ENCODE measurements around the gene EBI3. TPM values are rescaled to one million over a fixed set of nuclear protein-coding genes. Genes with fewer than 3 reads are reported as not detected.
"Not testable (repeated sequence)": the region's sequence is repeated elsewhere in the genome, so short reads cannot be mapped to it uniquely, and the experiment has no call there.

Gene EBI3
- total RNA-seq, 1 donor from 2014 or later = 186 TPM

DNA sequence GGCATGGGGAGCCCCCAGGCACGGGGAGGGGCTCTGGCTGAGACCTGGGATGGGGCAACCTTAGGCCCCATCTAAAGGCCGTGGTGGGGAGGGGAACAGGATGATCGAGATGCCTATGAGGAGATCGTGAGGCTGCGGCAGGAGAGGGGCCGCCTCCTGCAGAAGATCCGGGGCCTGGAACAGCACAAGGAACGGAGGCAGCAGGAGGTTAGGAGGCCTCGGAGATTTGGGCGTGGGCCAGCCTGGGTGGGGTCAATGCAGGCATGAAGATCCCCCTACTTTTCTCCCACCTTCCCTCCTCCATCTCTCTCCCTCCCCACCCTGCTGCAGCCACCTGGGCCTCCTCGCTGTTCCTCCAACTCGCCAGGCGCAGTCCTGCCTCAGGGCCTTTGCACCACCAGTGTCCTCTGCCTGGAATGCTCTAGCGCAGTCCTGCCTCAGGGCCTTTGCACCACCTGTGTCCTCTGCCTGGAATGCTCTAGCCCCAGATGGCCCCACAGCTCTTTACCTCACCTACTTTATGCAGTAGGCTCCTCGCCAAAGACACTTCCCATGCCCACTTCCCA lies 19.1 kb upstream of the EBI3 start:
- POLR2A ChIA-PET = no interaction called here
- no peak for DNase-seq
- Mint-ChIP-seq H3K27ac (no peak overlapping the region), H3K27me3 (peaks cover 2% of the 10 kb centered on the region), H3K4me3 (no peak overlapping the region), H3K4me1 (peaks cover 8% of the 10 kb centered on the region), H3K36me3 (ENCODE audit: low read depth) (no peaks in the 10 kb centered on the region), H3K9me3 (no peaks in the 10 kb centered on the region)
- ATAC-seq (ENCODE audit: low read depth) = no peak
- intact Hi-C loops (cut with micrococcal nuclease) = no loop called here
- TF ChIP-seq, protein P1, sequence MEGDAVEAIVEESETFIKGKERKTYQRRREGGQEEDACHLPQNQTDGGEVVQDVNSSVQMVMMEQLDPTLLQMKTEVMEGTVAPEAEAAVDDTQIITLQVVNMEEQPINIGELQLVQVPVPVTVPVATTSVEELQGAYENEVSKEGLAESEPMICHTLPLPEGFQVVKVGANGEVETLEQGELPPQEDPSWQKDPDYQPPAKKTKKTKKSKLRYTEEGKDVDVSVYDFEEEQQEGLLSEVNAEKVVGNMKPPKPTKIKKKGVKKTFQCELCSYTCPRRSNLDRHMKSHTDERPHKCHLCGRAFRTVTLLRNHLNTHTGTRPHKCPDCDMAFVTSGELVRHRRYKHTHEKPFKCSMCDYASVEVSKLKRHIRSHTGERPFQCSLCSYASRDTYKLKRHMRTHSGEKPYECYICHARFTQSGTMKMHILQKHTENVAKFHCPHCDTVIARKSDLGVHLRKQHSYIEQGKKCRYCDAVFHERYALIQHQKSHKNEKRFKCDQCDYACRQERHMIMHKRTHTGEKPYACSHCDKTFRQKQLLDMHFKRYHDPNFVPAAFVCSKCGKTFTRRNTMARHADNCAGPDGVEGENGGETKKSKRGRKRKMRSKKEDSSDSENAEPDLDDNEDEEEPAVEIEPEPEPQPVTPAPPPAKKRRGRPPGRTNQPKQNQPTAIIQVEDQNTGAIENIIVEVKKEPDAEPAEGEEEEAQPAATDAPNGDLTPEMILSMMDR (IDR thresholded peaks at IDR 0.05) = no peak
- CTCF ChIA-PET = no interaction called here

DNA sequence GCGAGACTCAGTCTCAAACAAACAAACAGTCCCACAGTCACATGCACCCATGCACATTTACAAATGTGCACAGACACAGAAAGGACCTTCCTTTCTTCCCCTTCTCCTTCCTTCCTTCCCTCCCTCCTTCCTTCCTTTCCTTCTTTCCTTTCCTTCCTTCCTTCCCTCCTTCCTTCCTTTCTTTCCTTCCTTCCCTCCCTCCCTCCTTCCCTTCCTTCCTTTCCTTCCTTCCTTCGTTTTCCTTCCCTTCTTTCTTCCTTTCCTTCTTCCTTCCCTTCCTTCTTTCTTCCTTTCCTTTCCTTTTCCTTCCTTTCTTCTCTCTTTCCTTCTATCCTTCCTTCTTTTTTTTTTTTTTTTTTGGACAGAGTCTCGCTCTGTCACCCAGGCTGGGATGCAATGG lies 16.2 kb upstream of the EBI3 start:
- intact Hi-C loops (cut with micrococcal nuclease) = no loop called here
- H3K4me3 Mint-ChIP-seq = no peak overlapping the region
- POLR2A ChIA-PET = no interaction called here

DNA sequence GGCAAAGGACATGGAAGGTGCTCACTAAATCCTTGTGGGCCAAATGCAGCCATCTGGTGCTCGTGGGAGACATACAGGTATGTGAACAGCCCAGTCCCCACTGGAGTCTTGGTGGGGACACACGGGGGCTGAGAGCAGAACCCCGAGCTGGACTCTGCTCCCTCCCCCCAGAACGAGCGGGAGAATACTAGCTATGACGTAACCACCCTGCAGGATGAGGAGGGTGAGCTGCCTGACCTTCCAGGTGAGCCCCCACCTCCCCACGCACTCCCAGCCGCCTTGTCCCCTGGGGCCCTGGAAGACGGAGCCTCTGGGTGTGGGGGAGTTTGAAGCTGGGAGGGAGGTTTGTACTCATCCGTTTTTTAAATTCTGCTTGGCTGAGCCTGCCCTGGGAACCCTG lies 13.5 kb upstream of the EBI3 start:
- H3K4me3 Mint-ChIP-seq = no peak overlapping the region
- POLR2A ChIA-PET = interaction anchor here (1.1 kb wide), 1 partner anchor 17 kb away, joined by 8 read pairs; no protein-coding TSS in a partner anchor

More for the DNA sequence above, 16.2 kb upstream of the EBI3 start:
- CTCF ChIA-PET = no interaction called here
- no peak overlapping the region for H3K27ac Mint-ChIP-seq
- TF ChIP-seq, protein P1 (IDR thresholded peaks at IDR 0.05) = no peak
- H3K4me1 Mint-ChIP-seq = peaks cover 8% of the 10 kb centered on the region
- no peak for DNase-seq
- H3K9me3 Mint-ChIP-seq = no peaks in the 10 kb centered on the region
- H3K36me3 Mint-ChIP-seq (ENCODE audit: low read depth) = no peaks in the 10 kb centered on the region
- H3K27me3 Mint-ChIP-seq = peaks cover 2% of the 10 kb centered on the region
- ATAC-seq (ENCODE audit: low read depth) = no peak

DNA sequence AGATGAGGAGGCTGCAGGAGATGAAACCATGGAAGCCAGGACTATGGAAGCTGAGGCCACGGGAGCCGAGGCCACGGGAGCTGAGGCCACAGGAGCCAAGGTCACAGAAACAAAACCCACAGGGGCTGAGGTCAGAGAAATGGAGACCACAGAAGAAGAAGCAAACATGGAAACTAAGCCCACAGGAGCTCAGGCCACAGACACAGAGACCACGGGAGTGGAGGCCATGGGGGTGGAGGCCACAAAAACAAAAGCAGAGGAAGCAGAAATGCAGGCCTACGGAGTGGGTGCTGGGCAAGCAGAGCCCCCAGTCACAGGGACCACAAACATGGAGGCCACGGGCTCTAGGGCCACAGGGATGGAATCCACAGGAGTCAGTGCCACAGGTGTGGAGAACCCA lies 12.5 kb upstream of the EBI3 start:
- POLR2A ChIA-PET = interaction anchor here (1.1 kb wide), 1 partner anchor 16 kb away, joined by 8 read pairs; no protein-coding TSS in a partner anchor
- Mint-ChIP-seq H3K4me3 (no peak overlapping the region), H3K9me3 (no peaks in the 10 kb centered on the region), H3K4me1 (peaks cover 11% of the 10 kb centered on the region), H3K36me3 (ENCODE audit: low read depth) (no peaks in the 10 kb centered on the region), H3K27me3 (no peaks in the 10 kb centered on the region), H3K27ac (no peak overlapping the region)
- TF ChIP-seq, protein P1 (IDR thresholded peaks at IDR 0.05) = no peak
- no peak for ATAC-seq (ENCODE audit: low read depth)
- DNase-seq = no peak
- intact Hi-C loops (cut with micrococcal nuclease) = no loop called here
- CTCF ChIA-PET = interaction anchor here (0.6 kb wide), 1 partner anchor 69 kb away, joined by 3 read pairs; no protein-coding TSS in a partner anchor

More for the DNA sequence above, 13.5 kb upstream of the EBI3 start:
- DNase-seq (no peak), ATAC-seq (ENCODE audit: low read depth) (no peak)
- no peaks in the 10 kb centered on the region for H3K36me3 Mint-ChIP-seq (ENCODE audit: low read depth)
- intact Hi-C loops (cut with micrococcal nuclease) = no loop called here
- CTCF ChIA-PET = interaction anchor here (0.7 kb wide), 1 partner anchor 12 kb away, joined by 3 read pairs; no protein-coding TSS in a partner anchor
- H3K9me3 Mint-ChIP-seq = no peaks in the 10 kb centered on the region
- H3K4me1 Mint-ChIP-seq = peaks cover 8% of the 10 kb centered on the region
- H3K27me3 Mint-ChIP-seq = no peaks in the 10 kb centered on the region
- H3K27ac Mint-ChIP-seq = no peak overlapping the region
- TF ChIP-seq, protein P1 (IDR thresholded peaks at IDR 0.05) = no peak

DNA sequence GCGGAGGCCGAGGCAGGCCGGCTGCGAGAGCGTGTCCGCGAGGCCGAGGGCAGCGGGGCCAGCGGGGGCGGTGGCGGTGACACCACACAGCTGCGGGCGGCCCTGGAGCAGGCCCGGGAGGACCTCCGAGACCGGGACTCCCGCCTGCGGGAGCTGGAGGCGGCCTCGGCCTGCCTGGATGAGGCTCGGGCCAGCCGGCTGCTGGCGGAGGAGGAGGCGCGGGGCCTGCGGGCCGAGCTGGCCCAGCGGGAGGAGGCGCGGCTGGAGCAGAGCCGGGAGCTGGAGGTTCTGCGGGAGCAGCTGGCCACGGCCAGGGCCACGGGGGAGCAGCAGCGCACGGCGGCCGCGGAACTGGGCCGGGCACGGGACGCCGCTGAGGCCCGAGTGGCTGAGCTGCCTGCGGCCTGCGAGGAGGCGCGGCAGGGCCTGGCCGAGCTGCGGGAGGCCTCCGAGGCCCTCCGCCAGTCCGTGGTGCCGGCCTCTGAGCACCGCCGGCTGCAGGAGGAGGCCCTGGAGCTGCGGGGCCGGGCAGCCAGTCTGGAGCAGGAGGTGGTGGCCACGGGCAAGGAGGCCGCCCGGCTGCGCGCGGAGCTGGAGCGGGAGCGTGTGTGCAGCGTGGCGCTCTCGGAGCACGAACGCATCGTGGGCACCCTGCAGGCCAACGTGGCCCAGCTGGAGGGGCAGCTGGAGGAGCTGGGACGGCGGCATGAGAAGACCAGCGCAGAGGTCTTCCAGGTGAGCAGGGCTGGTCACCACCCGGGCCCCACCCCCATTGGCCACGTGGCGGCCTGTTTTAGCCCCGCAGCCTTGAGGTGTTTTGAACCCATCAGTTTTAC lies 11.7 kb upstream of the EBI3 start:
- H3K9me3 Mint-ChIP-seq = no peaks in the 10 kb centered on the region
- POLR2A ChIA-PET = no interaction called here
- no peaks in the 10 kb centered on the region for H3K27me3 Mint-ChIP-seq
- DNase-seq (no peak), ATAC-seq (ENCODE audit: low read depth) (no peak)
- no peak overlapping the region for H3K27ac Mint-ChIP-seq
- intact Hi-C loops (cut with micrococcal nuclease) = no loop called here
- H3K36me3 Mint-ChIP-seq (ENCODE audit: low read depth) = no peaks in the 10 kb centered on the region
- no peak overlapping the region for H3K4me3 Mint-ChIP-seq
- CTCF ChIA-PET = no interaction called here
- H3K4me1 Mint-ChIP-seq = peaks cover 11% of the 10 kb centered on the region
- TF ChIP-seq, protein P1 (IDR thresholded peaks at IDR 0.05) = no peak

DNA sequence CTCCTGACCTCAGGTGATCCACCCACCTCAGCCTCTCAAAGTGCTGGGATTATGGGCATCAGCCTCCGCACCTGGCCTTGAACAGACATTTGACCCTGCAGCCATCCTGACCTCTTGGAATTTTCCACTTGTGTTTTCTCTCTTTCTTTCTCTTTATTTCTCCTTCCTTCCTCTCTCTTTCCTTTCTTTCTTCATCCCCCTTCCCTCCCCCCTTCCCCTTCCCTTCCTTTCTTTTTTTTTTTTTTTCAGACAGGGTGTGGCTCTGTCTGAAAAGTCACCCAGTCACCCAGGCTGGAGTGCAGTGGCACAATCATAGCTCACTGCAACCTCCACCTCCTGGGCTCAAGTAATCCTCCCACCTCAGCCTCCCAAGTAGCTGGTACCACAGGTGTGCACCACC lies 10.8 kb upstream of the EBI3 start:
- H3K4me3 Mint-ChIP-seq; H3K27me3 Mint-ChIP-seq; ATAC-seq (ENCODE audit: low read depth); H3K9me3 Mint-ChIP-seq; DNase-seq; H3K27ac Mint-ChIP-seq; POLR2A ChIA-PET; H3K36me3 Mint-ChIP-seq (ENCODE audit: low read depth); intact Hi-C loops (cut with micrococcal nuclease): not testable (repeated sequence)
- CTCF ChIA-PET = interaction anchor here (1.1 kb wide), 1 partner anchor 14 kb away, joined by 3 read pairs; no protein-coding TSS in a partner anchor
- H3K4me1 Mint-ChIP-seq = peaks cover 11% of the 10 kb centered on the region

All from activated B cell treated with CpG ODN at 0.5 μM for 24 hours (primary cell).